Loucy (cell line): ENCODE results near the gene TMEM163.
A peak's percentile ranks its signal among the peaks of the same experiment; 100 is the strongest.

Source experiments
- H2AFZ ChIP-seq: fragments of 200-600 bp; sonication (generic); 2 replicates; pipeline ENCODE4 v1.6.0; 2016; ENCODE audit warnings: antibody characterized with exemption, mild to moderate bottlenecking, low read length, moderate library complexity
- H3F3A ChIP-seq: fragments of 200-600 bp; 2 replicates; pipeline ENCODE4 v1.6.0; 2016; ENCODE audit warnings: antibody characterized with exemption, low read depth, mild to moderate bottlenecking
- H3K27me3 ChIP-seq: fragments of 200-600 bp; sonication (generic); 2 replicates; pipeline ENCODE4 v1.6.1; 2014; ENCODE audit warnings: low read length, mild to moderate bottlenecking; ENCODE audit not compliant: insufficient read depth, poor library complexity, severe bottlenecking
- H3K36me3 ChIP-seq: fragments of 200-600 bp; sonication (generic); 2 replicates; pipeline ENCODE4 v1.6.1; 2016; ENCODE audit warnings: low read length; ENCODE audit not compliant: insufficient read depth
- H3K4me1 ChIP-seq: fragments of 200-600 bp; sonication (generic); 2 replicates; pipeline ENCODE4 v1.5.1; 2014; ENCODE audit warnings: low read length, mild to moderate bottlenecking; ENCODE audit not compliant: insufficient read depth, poor library complexity, severe bottlenecking
- H3K4me2 ChIP-seq: fragments of 200-600 bp; sonication (generic); 2 replicates; pipeline ENCODE4 v1.6.0; 2014; ENCODE audit warnings: antibody characterized with exemption, low read length, low read depth, mild to moderate bottlenecking; ENCODE audit not compliant: poor library complexity, severe bottlenecking
- H3K4me3 ChIP-seq: fragments of 200-600 bp; sonication (generic); 2 replicates; pipeline ENCODE4 v1.5.1; 2014; ENCODE audit warnings: low read length, mild to moderate bottlenecking, mixed read lengths; ENCODE audit not compliant: poor library complexity, severe bottlenecking
- H3K79me2 ChIP-seq: fragments of 200-600 bp; sonication (generic); 2 replicates; pipeline ENCODE4 v1.6.1; 2014; ENCODE audit warnings: low read length; ENCODE audit not compliant: insufficient read depth
- H3K9ac ChIP-seq: fragments of 200-600 bp; sonication (generic); 2 replicates; pipeline ENCODE4 v1.6.0; 2014; ENCODE audit warnings: mild to moderate bottlenecking, low read depth, low read length, moderate library complexity; ENCODE audit not compliant: poor library complexity, severe bottlenecking
- H3K9me2 ChIP-seq: fragments of 200-600 bp; sonication (generic); replicated peaks from 2 replicates; pipeline ENCODE4 v1.6.1; 2016; ENCODE audit warnings: low read depth, low read length, mixed read lengths
- H3K9me3 ChIP-seq: fragments of 200-600 bp; sonication (generic); 2 replicates; pipeline ENCODE4 v1.6.1; 2014; ENCODE audit warnings: mild to moderate bottlenecking, antibody characterized with exemption, low read length, low read depth; ENCODE audit not compliant: insufficient read depth
- H4K20me1 ChIP-seq: fragments of 200-600 bp; sonication (generic); 2 replicates; pipeline ENCODE4 v1.6.0; 2014; ENCODE audit warnings: antibody characterized with exemption, low read length, mild to moderate bottlenecking; ENCODE audit not compliant: insufficient read depth, poor library complexity, severe bottlenecking
- CTCF ChIP-seq: fragments of 200-600 bp; sonication (generic); conservative IDR thresholded peaks from 2 replicates; pipeline ENCODE4 v1.5.1; 2014; ENCODE audit warnings: mild to moderate bottlenecking, antibody characterized with exemption, low read length
- EZH2phosphoT487 ChIP-seq: fragments of 200-600 bp; IDR thresholded peaks from 2 replicates; pipeline ENCODE4 v1.6.1; 2018; ENCODE audit warnings: antibody characterized with exemption, mild to moderate bottlenecking, moderate library complexity, borderline replicate concordance

The TMEM163 gene

DNA sequence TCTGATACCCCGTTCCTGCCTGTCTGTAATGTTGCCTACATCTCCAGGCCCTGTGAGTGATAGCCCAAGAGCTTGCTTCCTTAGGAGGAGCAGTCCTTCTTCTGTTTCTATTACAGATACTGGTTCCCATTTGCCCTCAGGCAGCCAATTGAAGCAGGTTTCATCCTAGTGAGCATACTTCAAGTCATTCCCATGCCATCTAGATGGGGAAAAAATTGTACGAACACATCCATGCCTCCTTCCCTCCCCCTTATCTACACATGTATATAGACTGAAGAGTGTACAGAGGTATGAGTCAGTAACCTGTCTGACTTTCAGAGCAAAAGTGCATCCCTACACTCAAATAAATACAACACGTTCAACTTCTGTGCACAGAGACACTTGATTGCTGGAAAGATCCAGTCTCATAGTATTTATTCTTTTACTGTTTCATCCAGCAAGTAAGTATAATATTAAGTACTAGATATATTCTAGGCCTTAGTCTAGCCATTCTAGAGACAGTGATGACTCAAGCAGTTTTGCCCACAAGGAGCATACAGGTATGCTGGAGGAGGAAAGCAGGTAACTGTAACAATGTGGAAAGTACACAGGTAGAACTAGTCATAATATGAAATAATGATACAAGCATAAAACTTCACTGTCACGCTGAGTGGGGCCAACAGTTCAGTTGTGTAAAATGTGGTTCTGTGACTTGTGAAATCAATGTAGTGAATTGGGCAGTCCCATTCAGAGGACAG is 311.5 kb downstream of the TMEM163 start:
- Histone ChIP-seq H3K9ac (peak overlapping the region; percentile 37), H3K36me3 (peaks cover 38% of the 10 kb centered on the region; the same call in 1 of the 2 replicates), H3F3A (peaks cover 12% of the 10 kb centered on the region; the same call in 1 of the 2 replicates), H3K27me3 (no peaks in the 10 kb centered on the region), H3K4me3 (no peak overlapping the region), H2AFZ (no peak overlapping the region), H4K20me1 (no peaks in the 10 kb centered on the region), H3K9me2 (no peaks in the 10 kb centered on the region), H3K9me3 (no peaks in the 10 kb centered on the region), H3K4me1 (peaks cover 56% of the 10 kb centered on the region), H3K4me2 (peak overlapping the region; percentile 67), H3K79me2 (no peaks in the 10 kb centered on the region)
- TF ChIP-seq EZH2phosphoT487 (no peak), CTCF (no peak)

GRCh38 chr2:134406736-134407135 is 312.1 kb downstream of the TMEM163 start:
- H3K4me2 ChIP-seq: no peak overlapping the region
- H2AFZ ChIP-seq: no peak overlapping the region
- H3K9me3 ChIP-seq: no peaks in the 10 kb centered on the region
- H3K9ac ChIP-seq: no peak overlapping the region
- H3K36me3 ChIP-seq: peaks cover 38% of the 10 kb centered on the region; the same call in 1 of the 2 replicates
- H3K79me2 ChIP-seq: no peaks in the 10 kb centered on the region
- TF ChIP-seq EZH2phosphoT487 (no peak), CTCF (no peak)
- H4K20me1 ChIP-seq: no peaks in the 10 kb centered on the region
- no peaks in the 10 kb centered on the region for H3K9me2 ChIP-seq
- peaks cover 58% of the 10 kb centered on the region for H3K4me1 ChIP-seq
- H3K27me3 ChIP-seq: no peaks in the 10 kb centered on the region
- peaks cover 10% of the 10 kb centered on the region; the same call in 1 of the 2 replicates for H3F3A ChIP-seq
- no peak overlapping the region for H3K4me3 ChIP-seq

DNA sequence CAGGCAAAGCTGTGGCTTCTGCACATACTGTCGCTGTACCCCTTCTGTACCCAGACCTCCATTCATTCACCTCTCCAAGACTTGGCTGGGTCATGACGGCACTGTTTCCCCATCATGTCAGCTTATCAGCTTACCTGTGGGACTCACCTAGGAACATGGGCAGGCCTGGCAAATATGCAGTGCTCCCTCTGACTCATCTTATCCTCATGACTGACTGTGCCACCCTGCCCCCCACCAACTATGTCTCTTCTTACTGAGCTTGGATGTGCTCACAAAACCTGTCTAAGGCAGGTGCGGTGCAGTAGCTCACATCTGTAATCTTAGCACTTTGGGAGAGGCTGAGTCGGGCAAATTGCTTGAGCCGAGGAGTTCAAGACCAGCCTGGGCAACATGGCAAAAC is 312.5 kb downstream of the TMEM163 start:
- peaks cover 8% of the 10 kb centered on the region; the same call in 1 of the 2 replicates for H3F3A ChIP-seq
- H3K9me2 ChIP-seq: no peaks in the 10 kb centered on the region
- peaks cover 38% of the 10 kb centered on the region; the same call in 1 of the 2 replicates for H3K36me3 ChIP-seq
- H3K9ac ChIP-seq: no peak overlapping the region
- H3K4me3 ChIP-seq: no peak overlapping the region
- no peak overlapping the region for H2AFZ ChIP-seq
- TF ChIP-seq CTCF (no peak), EZH2phosphoT487 (no peak)
- no peaks in the 10 kb centered on the region for H3K79me2 ChIP-seq
- H4K20me1 ChIP-seq: no peaks in the 10 kb centered on the region
- no peak overlapping the region for H3K4me2 ChIP-seq
- no peaks in the 10 kb centered on the region for H3K27me3 ChIP-seq
- H3K4me1 ChIP-seq: peaks cover 58% of the 10 kb centered on the region
- H3K9me3 ChIP-seq: no peaks in the 10 kb centered on the region
